ENCODE data around the gene TAF4. TPM values are rescaled to one million over a fixed set of nuclear protein-coding genes. Genes with fewer than 3 reads are reported as not detected.

TAF4 gene
- total and polyA plus RNA-seq, 2 of the 13 experiments (the other 11 are each of a cell fraction or from before 2014, with no cell fraction given): 5.9 to 12.0 TPM

DNA sequence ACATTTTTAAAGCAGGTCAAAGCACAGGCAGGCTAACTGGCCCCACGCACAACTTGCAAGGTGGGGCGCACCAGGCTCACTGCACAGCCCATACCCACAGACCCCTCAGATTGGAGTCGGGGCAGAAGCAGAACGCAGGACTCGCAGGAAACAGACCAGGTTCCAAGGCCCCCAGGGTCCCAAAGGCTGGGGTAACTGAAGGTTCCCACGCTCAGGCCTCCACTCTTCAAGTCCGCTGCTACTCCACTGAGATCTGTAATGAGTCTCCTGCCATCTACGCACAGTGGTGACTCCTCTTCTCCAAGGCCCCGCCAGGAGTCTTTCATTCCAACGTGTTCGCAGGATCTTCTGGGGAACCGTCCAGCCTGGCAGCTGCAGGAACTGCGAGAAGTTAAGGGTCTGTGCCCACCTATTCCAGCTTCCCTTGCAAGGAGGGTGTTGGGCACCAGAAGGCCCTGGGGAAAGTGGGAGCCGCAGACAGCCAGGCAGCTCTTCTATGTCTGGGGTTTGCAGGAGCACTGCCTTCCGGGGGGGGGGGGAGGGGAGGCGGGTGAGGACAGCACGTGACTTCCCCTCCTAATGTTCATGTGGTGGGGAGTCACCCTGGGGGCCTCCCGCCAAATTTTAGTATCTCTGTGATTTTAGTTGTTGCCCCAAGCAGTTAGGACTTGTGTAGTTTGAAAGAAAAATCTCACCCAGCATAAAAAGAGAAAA is 2.0 kb upstream of the TAF4 start (continued):
- TF ChIP-seq, protein P1, sequence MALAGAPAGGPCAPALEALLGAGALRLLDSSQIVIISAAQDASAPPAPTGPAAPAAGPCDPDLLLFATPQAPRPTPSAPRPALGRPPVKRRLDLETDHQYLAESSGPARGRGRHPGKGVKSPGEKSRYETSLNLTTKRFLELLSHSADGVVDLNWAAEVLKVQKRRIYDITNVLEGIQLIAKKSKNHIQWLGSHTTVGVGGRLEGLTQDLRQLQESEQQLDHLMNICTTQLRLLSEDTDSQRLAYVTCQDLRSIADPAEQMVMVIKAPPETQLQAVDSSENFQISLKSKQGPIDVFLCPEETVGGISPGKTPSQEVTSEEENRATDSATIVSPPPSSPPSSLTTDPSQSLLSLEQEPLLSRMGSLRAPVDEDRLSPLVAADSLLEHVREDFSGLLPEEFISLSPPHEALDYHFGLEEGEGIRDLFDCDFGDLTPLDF (CRISPR knock-in tag; IDR thresholded peaks at IDR 0.05): no peak; the same call in 1 of the 2 replicates
- TF ChIP-seq, protein P2, sequence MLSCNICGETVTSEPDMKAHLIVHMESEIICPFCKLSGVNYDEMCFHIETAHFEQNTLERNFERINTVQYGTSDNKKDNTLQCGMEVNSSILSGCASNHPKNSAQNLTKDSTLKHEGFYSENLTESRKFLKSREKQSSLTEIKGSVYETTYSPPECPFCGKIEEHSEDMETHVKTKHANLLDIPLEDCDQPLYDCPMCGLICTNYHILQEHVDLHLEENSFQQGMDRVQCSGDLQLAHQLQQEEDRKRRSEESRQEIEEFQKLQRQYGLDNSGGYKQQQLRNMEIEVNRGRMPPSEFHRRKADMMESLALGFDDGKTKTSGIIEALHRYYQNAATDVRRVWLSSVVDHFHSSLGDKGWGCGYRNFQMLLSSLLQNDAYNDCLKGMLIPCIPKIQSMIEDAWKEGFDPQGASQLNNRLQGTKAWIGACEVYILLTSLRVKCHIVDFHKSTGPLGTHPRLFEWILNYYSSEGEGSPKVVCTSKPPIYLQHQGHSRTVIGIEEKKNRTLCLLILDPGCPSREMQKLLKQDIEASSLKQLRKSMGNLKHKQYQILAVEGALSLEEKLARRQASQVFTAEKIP (CRISPR knock-in tag; IDR thresholded peaks at IDR 0.05; ENCODE audit: borderline replicate concordance): no peak
- TF ChIP-seq ZKSCAN8 (CRISPR knock-in tag; IDR thresholded peaks at IDR 0.05; ENCODE audit: borderline replicate concordance) (no peak), TCF12 (IDR thresholded peaks at IDR 0.05) (no peak), TCF12 (CRISPR knock-in tag; IDR thresholded peaks at IDR 0.05) (no peak), ZNF34 (CRISPR knock-in tag; IDR thresholded peaks at IDR 0.05; ENCODE audit: borderline replicate concordance) (no peak), SMAD9 (CRISPR knock-in tag; IDR thresholded peaks at IDR 0.05) (no peak), ZFP36L1 (CRISPR knock-in tag; IDR thresholded peaks at IDR 0.05) (no peak), PRPF4 (IDR thresholded peaks at IDR 0.05; ENCODE audit: low read depth, low read length, poor library complexity, severe bottlenecking) (no peak), ZNF7 (CRISPR knock-in tag; IDR thresholded peaks at IDR 0.05) (no peak), FOXK1 (CRISPR knock-in tag; IDR thresholded peaks at IDR 0.05; ENCODE audit: borderline replicate concordance, low read depth) (no peak), TBL1XR1 (IDR thresholded peaks at IDR 0.05; ENCODE audit: borderline replicate concordance, low read length, partially characterized antibody) (no peak), ZNF589 (CRISPR knock-in tag; conservative IDR thresholded peaks at IDR 0.05) (no peak), AGO2 (optimal IDR thresholded peaks at IDR 0.05; ENCODE audit: low read depth, low read length) (peak; percentile 58), TAF15 (IDR thresholded peaks at IDR 0.05; ENCODE audit: low read depth, low read length, poor library complexity, severe bottlenecking) (no peak)
- TF ChIP-seq, protein P3, sequence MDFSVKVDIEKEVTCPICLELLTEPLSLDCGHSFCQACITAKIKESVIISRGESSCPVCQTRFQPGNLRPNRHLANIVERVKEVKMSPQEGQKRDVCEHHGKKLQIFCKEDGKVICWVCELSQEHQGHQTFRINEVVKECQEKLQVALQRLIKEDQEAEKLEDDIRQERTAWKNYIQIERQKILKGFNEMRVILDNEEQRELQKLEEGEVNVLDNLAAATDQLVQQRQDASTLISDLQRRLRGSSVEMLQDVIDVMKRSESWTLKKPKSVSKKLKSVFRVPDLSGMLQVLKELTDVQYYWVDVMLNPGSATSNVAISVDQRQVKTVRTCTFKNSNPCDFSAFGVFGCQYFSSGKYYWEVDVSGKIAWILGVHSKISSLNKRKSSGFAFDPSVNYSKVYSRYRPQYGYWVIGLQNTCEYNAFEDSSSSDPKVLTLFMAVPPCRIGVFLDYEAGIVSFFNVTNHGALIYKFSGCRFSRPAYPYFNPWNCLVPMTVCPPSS (IDR thresholded peaks at IDR 0.05): no peak
- TF ChIP-seq, protein P4, sequence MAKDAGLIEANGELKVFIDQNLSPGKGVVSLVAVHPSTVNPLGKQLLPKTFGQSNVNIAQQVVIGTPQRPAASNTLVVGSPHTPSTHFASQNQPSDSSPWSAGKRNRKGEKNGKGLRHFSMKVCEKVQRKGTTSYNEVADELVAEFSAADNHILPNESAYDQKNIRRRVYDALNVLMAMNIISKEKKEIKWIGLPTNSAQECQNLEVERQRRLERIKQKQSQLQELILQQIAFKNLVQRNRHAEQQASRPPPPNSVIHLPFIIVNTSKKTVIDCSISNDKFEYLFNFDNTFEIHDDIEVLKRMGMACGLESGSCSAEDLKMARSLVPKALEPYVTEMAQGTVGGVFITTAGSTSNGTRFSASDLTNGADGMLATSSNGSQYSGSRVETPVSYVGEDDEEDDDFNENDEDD (CRISPR knock-in tag; IDR thresholded peaks at IDR 0.05; ENCODE audit: borderline replicate concordance): 0 out of 2 replicates have a peak, but pooled peaks have one; percentile 22
- TF ChIP-seq, protein P5, sequence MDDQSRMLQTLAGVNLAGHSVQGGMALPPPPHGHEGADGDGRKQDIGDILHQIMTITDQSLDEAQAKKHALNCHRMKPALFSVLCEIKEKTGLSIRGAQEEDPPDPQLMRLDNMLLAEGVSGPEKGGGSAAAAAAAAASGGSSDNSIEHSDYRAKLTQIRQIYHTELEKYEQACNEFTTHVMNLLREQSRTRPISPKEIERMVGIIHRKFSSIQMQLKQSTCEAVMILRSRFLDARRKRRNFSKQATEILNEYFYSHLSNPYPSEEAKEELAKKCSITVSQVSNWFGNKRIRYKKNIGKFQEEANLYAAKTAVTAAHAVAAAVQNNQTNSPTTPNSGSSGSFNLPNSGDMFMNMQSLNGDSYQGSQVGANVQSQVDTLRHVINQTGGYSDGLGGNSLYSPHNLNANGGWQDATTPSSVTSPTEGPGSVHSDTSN (CRISPR knock-in tag; IDR thresholded peaks at IDR 0.05; ENCODE audit: borderline replicate concordance): no peak
- TF ChIP-seq, protein P6, sequence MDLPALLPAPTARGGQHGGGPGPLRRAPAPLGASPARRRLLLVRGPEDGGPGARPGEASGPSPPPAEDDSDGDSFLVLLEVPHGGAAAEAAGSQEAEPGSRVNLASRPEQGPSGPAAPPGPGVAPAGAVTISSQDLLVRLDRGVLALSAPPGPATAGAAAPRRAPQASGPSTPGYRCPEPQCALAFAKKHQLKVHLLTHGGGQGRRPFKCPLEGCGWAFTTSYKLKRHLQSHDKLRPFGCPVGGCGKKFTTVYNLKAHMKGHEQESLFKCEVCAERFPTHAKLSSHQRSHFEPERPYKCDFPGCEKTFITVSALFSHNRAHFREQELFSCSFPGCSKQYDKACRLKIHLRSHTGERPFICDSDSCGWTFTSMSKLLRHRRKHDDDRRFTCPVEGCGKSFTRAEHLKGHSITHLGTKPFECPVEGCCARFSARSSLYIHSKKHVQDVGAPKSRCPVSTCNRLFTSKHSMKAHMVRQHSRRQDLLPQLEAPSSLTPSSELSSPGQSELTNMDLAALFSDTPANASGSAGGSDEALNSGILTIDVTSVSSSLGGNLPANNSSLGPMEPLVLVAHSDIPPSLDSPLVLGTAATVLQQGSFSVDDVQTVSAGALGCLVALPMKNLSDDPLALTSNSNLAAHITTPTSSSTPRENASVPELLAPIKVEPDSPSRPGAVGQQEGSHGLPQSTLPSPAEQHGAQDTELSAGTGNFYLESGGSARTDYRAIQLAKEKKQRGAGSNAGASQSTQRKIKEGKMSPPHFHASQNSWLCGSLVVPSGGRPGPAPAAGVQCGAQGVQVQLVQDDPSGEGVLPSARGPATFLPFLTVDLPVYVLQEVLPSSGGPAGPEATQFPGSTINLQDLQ (CRISPR knock-in tag; IDR thresholded peaks at IDR 0.05): no peak; the same call in 1 of the 2 replicates

Measured in HepG2 (cell line).